DMS53 (cell line): ENCODE measurements around the gene ZNF784.

Experiments
- DNase-seq: peaks from one replicate; lab custom pipeline; 2025; lab: John Stamatoyannopoulos, UW

ZNF784 gene

DNA sequence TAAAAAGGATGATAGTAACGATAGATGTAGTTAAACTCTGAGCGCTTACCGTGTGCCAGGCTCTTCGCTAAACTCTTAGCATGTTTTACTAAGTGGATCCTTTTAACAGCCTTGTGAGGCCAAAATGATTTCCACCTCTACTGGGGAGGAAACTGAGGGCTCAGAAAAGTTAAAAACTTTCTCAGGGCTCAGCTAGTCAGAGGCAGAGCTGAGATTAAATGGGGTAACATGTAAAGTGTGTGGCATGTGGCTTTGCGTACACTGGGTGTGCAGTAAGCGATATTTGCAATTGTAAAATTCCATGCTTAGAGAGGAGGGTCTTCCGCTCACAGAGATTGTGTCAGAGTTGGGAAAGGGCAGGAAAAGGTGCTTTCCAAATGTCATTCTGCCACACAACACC is 32.2 kb upstream of the ZNF784 start:
- no peak for DNase-seq

DNA sequence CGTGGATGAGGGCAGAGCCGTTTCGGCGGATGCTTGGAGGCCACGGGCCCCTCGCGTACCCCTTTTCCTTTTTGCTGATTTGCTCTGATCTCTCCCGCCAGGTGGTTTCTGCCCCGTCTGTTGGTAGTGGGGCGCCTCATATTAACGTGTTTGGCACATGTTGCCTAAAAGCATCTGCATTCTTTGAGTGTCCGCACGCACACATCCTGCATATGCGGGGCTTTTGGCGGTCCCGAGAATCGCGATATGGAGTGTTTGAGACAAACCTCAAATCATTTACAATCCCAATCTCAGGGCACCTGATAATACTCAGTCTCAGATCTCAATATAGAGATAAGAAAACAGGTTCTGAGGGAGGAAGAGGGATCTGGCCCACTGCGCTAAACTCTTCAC is 31.3 kb upstream of the ZNF784 start:
- no peak for DNase-seq

DNA sequence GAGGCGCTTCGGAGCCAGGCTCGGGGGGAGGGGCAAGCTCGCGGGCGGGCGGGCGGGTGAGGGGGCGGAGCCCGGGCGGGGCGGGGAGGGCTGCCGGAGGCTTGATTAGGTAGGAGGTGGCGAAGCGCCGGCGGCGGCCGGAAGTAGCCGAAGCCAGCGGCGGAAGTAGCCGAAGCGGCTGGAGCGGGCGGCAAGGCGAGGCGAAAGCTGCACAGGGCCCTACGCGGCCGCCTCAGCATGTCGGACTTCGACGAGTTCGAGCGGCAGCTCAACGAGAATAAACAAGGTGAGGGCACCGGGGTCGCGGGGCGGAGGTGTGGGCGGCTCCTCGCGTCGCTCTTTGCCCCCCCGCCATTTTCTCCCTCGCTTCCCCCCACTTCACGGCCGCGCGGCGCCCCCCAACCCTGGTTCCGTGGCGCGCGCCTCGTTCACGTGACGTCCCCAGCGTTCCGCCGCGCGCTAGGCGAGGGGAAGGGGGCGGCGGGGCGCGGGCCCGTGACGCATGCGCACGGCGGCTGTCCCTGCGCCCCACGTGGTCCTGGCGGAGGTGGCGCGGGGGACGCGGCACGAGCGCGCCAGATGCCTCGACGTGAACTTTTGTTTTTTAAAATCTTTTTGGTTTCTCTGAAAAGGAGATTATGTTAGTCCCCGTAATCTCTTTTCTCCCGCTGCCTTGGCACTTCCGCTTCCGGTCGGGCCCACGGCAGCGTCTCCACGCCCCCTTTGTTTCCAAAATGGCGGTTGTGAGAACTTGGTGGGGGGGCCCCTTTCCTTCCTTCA is 30.7 kb upstream of the ZNF784 start, which contains the start of gene U2AF2:
Gene U2AF2, plus strand, starts transcription at position 168 of the 780 bp plus-strand sequence. Its CDS starts 70 bp downstream, at position 238.
- peak; percentile 96 for DNase-seq

GRCh38 chr19:55654323-55654867 is 30.0 kb upstream of the ZNF784 start:
- DNase-seq = peak; percentile 100

GRCh38 chr19:55653651-55654322 is 29.4 kb upstream of the ZNF784 start:
- DNase-seq = peak; percentile 99

- no peak for DNase-seq
Measured at GRCh38 chr19:55652311-55653128, 28.2 kb upstream of the ZNF784 start.

DNA sequence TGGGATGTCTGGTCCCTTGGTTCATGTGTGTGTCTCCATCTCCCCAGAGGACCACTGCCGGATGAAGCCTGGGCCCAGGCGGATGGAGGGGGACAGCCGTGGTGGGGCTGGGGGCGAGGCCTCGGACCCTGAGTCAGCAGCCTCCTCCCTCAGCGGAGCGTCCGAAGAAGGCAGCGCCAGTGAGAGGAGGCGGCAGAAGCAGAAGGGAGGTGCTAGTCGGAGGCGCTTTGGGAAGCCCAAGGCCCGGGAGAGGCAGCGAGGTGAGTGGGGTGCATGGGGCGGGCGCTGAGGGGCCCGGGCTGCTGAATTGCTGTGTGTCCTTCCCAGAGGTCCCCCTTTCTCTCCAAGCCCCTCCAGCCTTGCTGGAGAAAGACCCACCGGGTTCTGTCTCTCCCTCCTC is 26.9 kb upstream of the ZNF784 start:
- no peak for DNase-seq

GRCh38 chr19:55650602-55651230 is 26.4 kb upstream of the ZNF784 start:
- DNase-seq = no peak

DNA sequence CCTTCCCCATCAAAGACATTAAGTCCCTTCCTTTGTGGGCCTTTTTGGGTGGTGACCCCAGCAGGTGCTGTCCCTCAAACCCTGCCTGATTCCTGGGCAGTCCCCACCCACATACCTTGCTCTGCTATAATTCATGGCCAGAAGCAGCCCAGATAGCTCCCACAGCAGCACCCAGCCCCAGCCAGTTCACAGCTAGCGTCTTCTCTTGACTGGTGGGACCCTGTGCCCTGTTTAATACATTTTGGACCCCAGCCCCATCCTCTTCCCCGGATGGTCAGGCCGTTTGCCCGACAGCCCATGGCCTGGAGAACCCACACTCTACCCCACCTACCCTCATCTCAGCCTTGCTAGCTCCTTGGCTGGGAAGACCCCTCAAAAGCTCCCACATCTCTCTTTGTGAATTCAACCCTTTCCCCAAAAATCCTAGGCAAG is 25.8 kb upstream of the ZNF784 start:
- no peak for DNase-seq

GRCh38 chr19:55649268-55650125 is 25.1 kb upstream of the ZNF784 start:
- peak; percentile 33 for DNase-seq

DNA sequence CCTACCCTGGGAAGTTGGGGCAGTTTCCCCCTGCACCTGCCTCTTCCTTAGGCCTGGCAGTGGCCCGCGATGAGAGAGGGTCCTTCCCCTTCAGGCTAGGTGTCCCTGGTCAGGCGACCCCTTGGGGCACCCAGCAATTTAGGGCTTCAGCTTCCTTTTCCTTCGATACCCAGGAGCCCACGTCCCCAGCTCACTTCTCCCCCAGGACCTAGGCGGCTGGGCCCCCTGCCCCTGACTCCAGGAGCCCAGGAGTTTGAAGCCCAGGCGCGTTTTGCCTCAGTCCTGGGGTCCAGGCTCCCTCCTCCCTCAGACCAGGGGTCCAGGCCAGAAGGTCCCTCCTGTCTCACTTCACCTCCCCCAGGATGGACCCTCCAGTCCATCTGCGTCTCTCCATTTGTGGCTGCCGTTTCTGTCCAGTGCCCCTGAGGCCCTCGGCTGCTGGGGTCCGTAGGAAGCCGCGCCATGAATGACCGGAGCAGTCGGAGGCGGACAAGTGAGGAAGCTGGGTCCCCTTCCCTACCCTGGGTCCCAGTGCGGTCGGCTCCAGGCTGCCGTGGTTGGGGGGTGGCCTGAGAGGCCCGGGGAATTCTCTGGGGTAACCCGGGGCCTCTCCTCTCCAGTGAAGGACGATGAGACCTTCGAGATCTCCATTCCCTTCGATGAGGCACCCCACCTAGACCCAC is 24.4 kb upstream of the ZNF784 start:
- no peak for DNase-seq

DNA sequence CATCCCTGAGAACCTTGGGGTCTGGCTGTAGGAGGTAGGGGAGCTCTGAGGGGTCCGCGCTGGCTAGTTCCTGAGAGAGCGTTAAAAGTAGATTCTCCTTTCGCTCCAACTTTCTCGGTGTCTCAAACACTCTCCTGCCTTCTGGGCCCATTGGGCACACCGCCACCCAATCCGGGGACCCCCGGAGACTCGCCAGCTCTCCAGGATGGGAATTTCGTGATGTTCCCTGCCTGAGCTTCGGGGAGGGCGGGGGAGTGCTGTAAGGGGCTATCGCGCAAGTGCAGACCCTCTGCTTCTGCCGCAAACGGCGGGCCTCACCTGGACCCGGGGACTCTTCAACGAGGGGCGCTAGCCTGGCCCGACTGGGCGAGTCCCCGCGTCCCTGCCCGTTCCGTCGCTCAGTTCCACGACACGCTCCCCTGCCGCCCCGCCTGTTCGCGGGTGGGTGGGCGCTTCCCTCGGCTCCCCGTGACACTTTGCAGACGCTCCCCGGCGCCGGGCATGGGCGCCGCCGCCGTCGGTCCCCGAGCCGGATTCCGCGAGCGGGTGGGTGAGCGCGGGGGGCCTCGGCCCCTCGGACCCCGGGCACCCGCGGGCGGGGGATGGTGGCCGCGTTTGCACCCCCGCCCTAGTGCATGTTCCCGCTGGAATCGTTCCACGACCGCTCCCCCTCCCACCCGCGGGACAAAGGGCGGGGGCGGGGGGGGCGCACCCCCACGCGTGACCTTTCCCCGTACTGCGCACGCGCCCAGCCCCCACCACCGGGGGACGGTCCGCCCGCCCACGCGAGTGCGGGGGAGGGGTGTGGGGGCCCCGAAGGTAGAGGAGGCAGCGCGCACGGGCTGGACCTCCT is 23.6 kb upstream of the ZNF784 start, which contains the start of gene CCDC106:
Gene CCDC106, plus strand, starts transcription at position 481 of the 853 bp plus-strand sequence. CDS start 835 bp downstream, outside the sequence.
- peak; percentile 86 for DNase-seq

DNA sequence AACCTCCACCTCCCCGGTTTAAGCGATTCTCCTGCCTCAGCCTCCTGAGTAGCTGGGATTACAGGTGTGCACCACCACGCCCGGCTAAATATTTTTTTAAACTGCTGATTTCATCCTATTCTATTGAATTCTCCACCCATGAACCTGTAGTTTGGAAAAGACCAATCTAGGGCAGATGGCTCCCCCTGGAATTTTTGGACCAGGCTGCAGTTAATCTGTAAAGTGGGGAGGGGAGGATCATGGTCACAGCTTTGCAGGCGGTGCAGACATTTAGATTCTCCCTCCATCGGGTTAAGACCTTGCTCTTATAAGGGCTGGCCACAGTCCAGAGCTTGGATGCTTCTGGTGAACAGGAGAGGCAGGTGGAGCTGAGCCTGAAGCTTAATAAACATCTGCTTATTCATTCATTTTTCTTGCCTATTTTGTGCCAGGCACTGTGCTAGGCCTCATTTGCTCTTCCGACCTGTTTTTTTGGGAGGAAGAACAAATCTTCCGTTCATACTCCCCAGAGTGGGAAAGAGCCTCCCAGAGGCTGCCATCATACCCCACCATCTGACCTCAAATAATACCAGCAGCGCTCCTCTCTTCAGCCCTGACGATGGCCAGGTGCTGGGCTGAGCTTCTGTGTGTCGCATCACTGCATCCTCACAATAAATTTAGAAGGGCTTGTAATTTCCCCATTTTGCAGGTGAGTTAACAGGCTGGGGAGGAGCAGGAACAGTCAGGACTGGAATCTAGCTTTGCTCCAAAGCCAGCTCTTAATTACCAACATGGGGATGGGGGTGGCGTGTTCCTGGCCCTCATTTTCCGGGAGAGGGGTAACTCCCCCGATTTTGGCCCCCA is 22.7 kb upstream of the ZNF784 start:
- peak; percentile 79 for DNase-seq

GRCh38 chr19:55645512-55645881 is 21.1 kb upstream of the ZNF784 start:
- DNase-seq = no peak

- no peak for DNase-seq
Measured at GRCh38 chr19:55644842-55645511, 20.6 kb upstream of the ZNF784 start.

DNA sequence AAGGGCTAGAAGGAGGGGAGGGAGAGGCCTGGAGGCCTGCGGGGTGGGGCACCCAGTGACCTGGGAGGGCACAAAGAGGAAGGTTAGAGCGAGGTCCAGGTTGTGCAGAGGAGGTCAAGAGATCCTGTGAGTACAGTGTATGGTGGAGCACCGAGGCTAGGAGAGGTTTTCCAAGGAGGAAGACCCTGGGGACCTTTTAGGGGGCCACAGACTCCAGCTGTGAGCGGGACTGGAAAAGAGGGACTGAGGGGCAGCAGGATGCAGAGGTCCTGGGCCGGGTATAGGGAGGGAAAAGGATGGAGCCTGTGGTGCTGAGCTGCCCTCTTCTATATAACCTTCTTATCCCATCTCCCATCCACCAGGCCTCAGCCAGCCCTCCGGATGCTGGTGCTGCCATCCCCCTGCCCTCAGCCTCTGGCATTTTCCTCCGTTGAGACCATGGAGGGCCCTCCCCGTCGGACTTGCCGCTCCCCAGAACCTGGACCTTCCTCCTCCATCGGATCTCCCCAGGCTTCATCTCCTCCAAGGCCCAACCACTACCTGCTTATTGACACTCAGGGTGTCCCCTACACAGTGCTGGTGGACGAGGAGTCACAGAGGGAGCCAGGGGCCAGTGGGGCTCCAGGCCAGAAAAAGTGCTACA is 19.9 kb upstream of the ZNF784 start:
- no peak for DNase-seq

DNA sequence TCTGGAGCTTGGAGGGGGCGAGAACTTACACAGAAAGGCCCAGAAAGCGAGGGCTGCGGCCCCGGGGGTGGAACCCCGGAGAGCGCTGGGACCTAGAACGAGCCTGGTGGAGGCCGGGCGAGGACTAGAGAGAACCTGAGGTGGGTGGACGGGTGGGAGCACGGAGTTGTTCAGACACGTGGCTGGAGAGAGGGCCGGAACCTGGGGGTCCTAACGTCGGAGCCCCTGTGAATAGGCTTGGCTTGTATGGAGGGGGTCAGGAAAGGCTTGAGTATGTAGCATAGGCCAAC is 19.5 kb upstream of the ZNF784 start:
- DNase-seq = peak; percentile 57
